Measurements from ENCODE around the gene TOP3B. TPM values are rescaled to one million over a fixed set of nuclear protein-coding genes. Genes with fewer than 3 reads are reported as not detected.

Gene TOP3B
- total RNA-seq, 1 experiment from 2014 or later = 68.6 TPM

- TF ChIP-seq AFF4 (CRISPR knock-in tag; IDR thresholded peaks at IDR 0.05; ENCODE audit: borderline replicate concordance) (no peak), CREM (CRISPR knock-in tag; IDR thresholded peaks at IDR 0.05) (no peak), ZNF263 (CRISPR knock-in tag; IDR thresholded peaks at IDR 0.05; ENCODE audit: low read depth) (no peak), FOXP1 (CRISPR knock-in tag; IDR thresholded peaks at IDR 0.05; ENCODE audit: borderline replicate concordance) (no peak), EMX1 (CRISPR knock-in tag; IDR thresholded peaks at IDR 0.05) (no peak), FOXK1 (CRISPR knock-in tag; IDR thresholded peaks at IDR 0.05) (no peak), NFATC4 (CRISPR knock-in tag; IDR thresholded peaks at IDR 0.05) (no peak), SMAD4 (CRISPR knock-in tag; IDR thresholded peaks at IDR 0.05) (no peak), ZBTB21 (CRISPR knock-in tag; IDR thresholded peaks at IDR 0.05; ENCODE audit: borderline replicate concordance) (no peak), PREB (CRISPR knock-in tag; IDR thresholded peaks at IDR 0.05; ENCODE audit: borderline replicate concordance) (no peak), ZNF423 (CRISPR knock-in tag; IDR thresholded peaks at IDR 0.05) (no peak), ZNF416 (CRISPR knock-in tag; IDR thresholded peaks at IDR 0.05) (no peak)
Measured at GRCh38 chr22:21996175-21996720, 13.7 kb upstream of the TOP3B start (continued).

- Mint-ChIP-seq H3K9me3 (no peaks in the 10 kb centered on the region), H3K27ac (no peak overlapping the region), H3K27me3 (ENCODE audit: low read depth) (peaks cover 100% of the 10 kb centered on the region), H3K4me1 (no peaks in the 10 kb centered on the region), H3K36me3 (no peaks in the 10 kb centered on the region), H3K4me3 (no peak overlapping the region)
- no peak for ATAC-seq
- ChIA-PET POLR2A (no interaction called here), CTCF (no interaction called here)
- no peak for DNase-seq (ENCODE audit: low spot score)
- TF ChIP-seq NR1H2 (CRISPR knock-in tag; IDR thresholded peaks at IDR 0.05) = no peak
- no peak for TF ChIP-seq ZNF425 (CRISPR knock-in tag; conservative IDR thresholded peaks at IDR 0.05)
- TF ChIP-seq NFYB (CRISPR knock-in tag; conservative IDR thresholded peaks at IDR 0.05; ENCODE audit: low read depth) = no peak
- TF ChIP-seq PRRX2 (CRISPR knock-in tag; IDR thresholded peaks at IDR 0.05) = no peak
- TF ChIP-seq E2F1 (CRISPR knock-in tag; IDR thresholded peaks at IDR 0.05) = no peak
- TF ChIP-seq RELA (CRISPR knock-in tag; IDR thresholded peaks at IDR 0.05; ENCODE audit: borderline replicate concordance) = no peak
- TF ChIP-seq SMAD3 (CRISPR knock-in tag; IDR thresholded peaks at IDR 0.05; ENCODE audit: borderline replicate concordance) = no peak
- no peak for TF ChIP-seq FOXK1 (CRISPR knock-in tag; IDR thresholded peaks at IDR 0.05)
- TF ChIP-seq USF1 (CRISPR knock-in tag; IDR thresholded peaks at IDR 0.05) = no peak
- no peak for TF ChIP-seq ZBTB43 (CRISPR knock-in tag; IDR thresholded peaks at IDR 0.05)
- TF ChIP-seq ZNF317 (CRISPR knock-in tag; IDR thresholded peaks at IDR 0.05; ENCODE audit: borderline replicate concordance, low read depth) = no peak
Measured at GRCh38 chr22:21995660-21996059, 13.1 kb upstream of the TOP3B start.
